MM.1S (cell line): ENCODE data around the gene GFPT2.

ENCODE experiments used
- CTCF ChIP-seq: fragments of 300-600 bp; sonication (generic); IDR thresholded peaks from 2 replicates; pipeline ENCODE4 v1.5.1; 2016; ENCODE audit warnings: antibody characterized with exemption, low read length, mixed read lengths
- EZH2 ChIP-seq: fragments of 300-600 bp; sonication (generic); optimal IDR thresholded peaks from 2 replicates; pipeline ENCODE3; 2017; ENCODE audit warnings: low read depth, mild to moderate bottlenecking, antibody characterized with exemption, low read length, mixed read lengths
- EZH2phosphoT487 ChIP-seq: fragments of 300-600 bp; sonication (generic); IDR thresholded peaks from 2 replicates; pipeline ENCODE4 v1.6.1; 2018; ENCODE audit warnings: antibody characterized with exemption, low read length

- TF ChIP-seq EZH2phosphoT487 (no peak), CTCF (no peak), EZH2 (no peak)
Observed at GRCh38 chr5:180324601-180324950, 28.6 kb downstream of the GFPT2 start.
